CD4-positive, alpha-beta memory T cell (primary cell): ENCODE data around the gene CEBPZ. TPM values are rescaled to one million over a fixed set of nuclear protein-coding genes. Genes with fewer than 3 reads are reported as not detected.
A peak's percentile ranks its signal among the peaks of the same experiment; 100 is the strongest.
"Not testable (repeated sequence)": the region's sequence is repeated elsewhere in the genome, so short reads cannot be mapped to it uniquely, and the experiment has no call there.

Source experiments
- CTCF ChIA-PET: fragments of 350-600 bp; sonication (Branson Sonifier 250); formaldehyde crosslinking; loops from one replicate; lab custom pipeline; 2021; ENCODE audit warnings: inconsistent platforms; ENCODE audit not compliant: partially characterized antibody; lab: Charles Lee
- POLR2A ChIA-PET: fragments of 350-600 bp; sonication (Branson Sonifier 250); formaldehyde crosslinking; loops from one replicate; lab custom pipeline; 2021; ENCODE audit not compliant: partially characterized antibody; lab: Charles Lee
- DNase-seq, 5 donors: peaks; one replicate each; pipeline versions ENCODE4 v3.0.0 to v3.0.0-alpha.2; 2020 to 2022; ENCODE audit warnings: mixed read lengths in 1 of 5
- H3K27ac ChIP-seq: one replicate; pipeline ENCODE4 v1.7.0; 2013; ENCODE audit warnings: low read depth, low read length
- H3K27me3 ChIP-seq: 2 replicates; pipeline ENCODE4 v1.7.0; 2013; ENCODE audit warnings: mild to moderate bottlenecking, low read length, moderate library complexity; ENCODE audit not compliant: insufficient read depth
- H3K36me3 ChIP-seq: 2 replicates; pipeline ENCODE4 v1.7.0; 2013; ENCODE audit warnings: mild to moderate bottlenecking, low read length, moderate library complexity; ENCODE audit not compliant: insufficient read depth
- H3K4me1 ChIP-seq: 2 replicates; pipeline ENCODE4 v1.7.0; 2013; ENCODE audit warnings: mild to moderate bottlenecking, low read length, moderate library complexity; ENCODE audit not compliant: insufficient read depth
- H3K4me3 ChIP-seq, 2 donors: one replicate each; pipeline ENCODE4 v1.7.0; 2013; ENCODE audit warnings: low read length in 2 of 2, mild to moderate bottlenecking in 1 of 2
- H3K9me3 ChIP-seq, 2 donors: one replicate each; pipeline ENCODE4 v1.7.0; 2013; ENCODE audit warnings: low read length in 2 of 2, control low read depth in 1 of 2; ENCODE audit not compliant: control insufficient read depth in 1 of 2
- H3K27ac Mint-ChIP-seq, 7 donors: one replicate each; pipeline ENCODE4 v1.8.0; 2020 to 2021; ENCODE audit warnings: mixed read lengths in 7 of 7, mild to moderate bottlenecking in 6 of 7, inconsistent platforms in 3 of 7, moderate library complexity in 3 of 7
- H3K27me3 Mint-ChIP-seq, 2 donors: one replicate each; pipeline ENCODE4 v1.8.0; 2020 to 2021; ENCODE audit warnings: mixed read lengths in 2 of 2
- H3K36me3 Mint-ChIP-seq, 2 donors: one replicate each; pipeline ENCODE4 v1.8.0; 2020 to 2021; ENCODE audit warnings: mixed read lengths in 2 of 2, inconsistent platforms in 1 of 2, mild to moderate bottlenecking in 1 of 2
- H3K4me1 Mint-ChIP-seq, 4 donors: one replicate each; pipeline ENCODE4 v1.8.0; 2020 to 2021; ENCODE audit warnings: mixed read lengths in 4 of 4, mild to moderate bottlenecking in 1 of 4
- H3K4me3 Mint-ChIP-seq, 8 donors: one replicate each; pipeline ENCODE4 v1.8.0; 2020 to 2021; ENCODE audit warnings: mixed read lengths in 8 of 8, mild to moderate bottlenecking in 7 of 8, moderate library complexity in 6 of 8, inconsistent platforms in 3 of 8
- H3K9me3 Mint-ChIP-seq, 8 donors: one replicate each; pipeline ENCODE4 v1.8.0; 2020 to 2021; ENCODE audit warnings: mixed read lengths in 8 of 8, mild to moderate bottlenecking in 5 of 8, inconsistent platforms in 3 of 8, moderate library complexity in 1 of 8
- intact Hi-C: fragments of 100-400 bp; cut with micrococcal nuclease; formaldehyde crosslinking; loops from one replicate; pipeline ENCODE4 v1.15.1; 2023
- polyA plus RNA-seq, 2 donors: library from polyadenylated mRNA; unstranded; fragments of 300-500 nt; fragmentation: Illumina TruSeq; gene quantifications; one replicate each; pipeline ENCODE4 v1.2.3, GENCODE V29; 2021
- total RNA-seq, 2 experiments: library from RNA; stranded (reverse); gene quantifications; one replicate each; pipeline ENCODE4 v1.2.3, GENCODE V29; 2021

The CEBPZ gene
- total and polyA plus RNA-seq, 4 experiments from 2014 or later = 28.3 to 70.9 (median 56.0) TPM

- Histone ChIP-seq H3K4me1 (peaks cover 35% of the 10 kb centered on the region), H3K9me3 (no peaks in the 10 kb centered on the region), H3K4me3 (no peak overlapping the region), H3K36me3 (peaks cover 43% of the 10 kb centered on the region), H3K27ac (no peak overlapping the region), H3K27me3 (no peaks in the 10 kb centered on the region)
- Mint-ChIP-seq H3K36me3 (peaks cover 36 to 73% of the 10 kb centered on the region in 2 donors), H3K27ac (peak overlapping the region in 1 of 7 donors; percentile 59), H3K9me3 (no peaks in the 10 kb centered on the region), H3K4me1 (peaks cover 36 to 59% (median 48%) of the 10 kb centered on the region in 4 donors), H3K27me3 (no peaks in the 10 kb centered on the region), H3K4me3 (no peak overlapping the region)
- intact Hi-C loops = no loop called here
- POLR2A ChIA-PET = interaction anchor here (1.3 kb wide), 1 partner anchor 9 kb away, joined by 5 read pairs; no protein-coding TSS in a partner anchor
- CTCF ChIA-PET = no interaction called here
- DNase-seq = no peak
These were observed 7.3 kb downstream of the CEBPZ start for GRCh38 chr2:37224063-37224462.

GRCh38 chr2:37223131-37223530 is 8.3 kb downstream of the CEBPZ start:
- H3K27me3 ChIP-seq = no peaks in the 10 kb centered on the region
- peak overlapping the region in 2 of 7 donors; percentile 47 to 57 for H3K27ac Mint-ChIP-seq
- peaks cover 39 to 74% of the 10 kb centered on the region in 2 donors for H3K36me3 Mint-ChIP-seq
- no peak for DNase-seq
- H3K27ac ChIP-seq = no peak overlapping the region
- peaks cover 35 to 59% (median 45%) of the 10 kb centered on the region in 4 donors for H3K4me1 Mint-ChIP-seq
- peaks cover 48% of the 10 kb centered on the region for H3K36me3 ChIP-seq
- intact Hi-C loops = no loop called here
- no peaks in the 10 kb centered on the region for H3K27me3 Mint-ChIP-seq
- peaks cover 31% of the 10 kb centered on the region for H3K4me1 ChIP-seq
- H3K9me3 Mint-ChIP-seq = no peaks in the 10 kb centered on the region
- no peaks in the 10 kb centered on the region for H3K9me3 ChIP-seq
- ChIA-PET POLR2A (interaction anchor here (1.1 to 1.3 kb wide), 2 partner anchors 9 to 10 kb away, joined by 3 to 5 read pairs; partner anchors contain the start of genes CEBPZ and NDUFAF7), CTCF (no interaction called here)
- peak overlapping the region in 1 of 8 donors; percentile 9 for H3K4me3 Mint-ChIP-seq
- no peak overlapping the region for H3K4me3 ChIP-seq

GRCh38 chr2:37219046-37219445 is 12.3 kb downstream of the CEBPZ start:
- H3K27ac Mint-ChIP-seq = no peak overlapping the region
- H3K4me3 Mint-ChIP-seq = no peak overlapping the region
- H3K9me3 ChIP-seq = no peaks in the 10 kb centered on the region
- H3K4me1 ChIP-seq = peaks cover 6% of the 10 kb centered on the region
- no peaks in the 10 kb centered on the region for H3K9me3 Mint-ChIP-seq
- H3K27me3 Mint-ChIP-seq = no peaks in the 10 kb centered on the region
- ChIA-PET POLR2A (no interaction called here), CTCF (interaction anchor here (1.4 to 1.5 kb wide), 2 partner anchors 9 to 13 kb away, joined by 3 read pairs; partner anchors contain the start of genes CEBPZ and NDUFAF7)
- H3K4me3 ChIP-seq = no peak overlapping the region
- peaks cover 37 to 69% of the 10 kb centered on the region in 2 donors for H3K36me3 Mint-ChIP-seq
- H3K27me3 ChIP-seq = no peaks in the 10 kb centered on the region
- H3K4me1 Mint-ChIP-seq = peaks cover 11 to 24% (median 19%) of the 10 kb centered on the region in 4 donors
- intact Hi-C loops = no loop called here
- no peak overlapping the region for H3K27ac ChIP-seq
- DNase-seq = no peak
- H3K36me3 ChIP-seq = peaks cover 49% of the 10 kb centered on the region

- DNase-seq = no peak
- Mint-ChIP-seq H3K4me3 (no peak overlapping the region), H3K27me3 (no peaks in the 10 kb centered on the region), H3K27ac (no peak overlapping the region), H3K4me1 (peaks cover 0 to 2% (median 0%) of the 10 kb centered on the region in 4 donors), H3K36me3 (peaks cover 44 to 69% of the 10 kb centered on the region in 2 donors), H3K9me3 (peaks cover 0 to 5% (median 0%) of the 10 kb centered on the region in 8 donors)
- POLR2A ChIA-PET = interaction anchor here (0.5 kb wide), 1 partner anchor 44 kb away, joined by 3 read pairs; no protein-coding TSS in a partner anchor
- peaks cover 52% of the 10 kb centered on the region for H3K36me3 ChIP-seq
- no peak overlapping the region for H3K4me3 ChIP-seq
- intact Hi-C loops = no loop called here
- no peaks in the 10 kb centered on the region for H3K4me1 ChIP-seq
- no peaks in the 10 kb centered on the region for H3K9me3 ChIP-seq
- H3K27ac ChIP-seq = no peak overlapping the region
- CTCF ChIA-PET = no interaction called here
- H3K27me3 ChIP-seq = no peaks in the 10 kb centered on the region
These were observed 16.1 kb downstream of the CEBPZ start for GRCh38 chr2:37215250-37215649.

- H3K27ac ChIP-seq = no peak overlapping the region
- H3K36me3 ChIP-seq = peaks cover 54% of the 10 kb centered on the region
- ChIA-PET CTCF (interaction anchor here (1.6 kb wide), 1 partner anchor 43 kb away, joined by 6 read pairs; no protein-coding TSS in a partner anchor), POLR2A (interaction anchor here (0.7 to 1.3 kb wide), 3 partner anchors 15 to 32 kb away, joined by 3 to 4 read pairs (median 3); partner anchors contain the start of genes CEBPZ and NDUFAF7)
- H3K4me1 Mint-ChIP-seq = peaks cover 4 to 21% (median 16%) of the 10 kb centered on the region in 4 donors
- peak overlapping the region in 1 of 7 donors; percentile 39 for H3K27ac Mint-ChIP-seq
- H3K9me3 ChIP-seq = peaks cover 0 to 3% of the 10 kb centered on the region in 2 donors
- peaks cover 11 to 38% (median 28%) of the 10 kb centered on the region in 8 donors for H3K9me3 Mint-ChIP-seq
- H3K4me3 Mint-ChIP-seq = no peak overlapping the region
- no peaks in the 10 kb centered on the region for H3K27me3 ChIP-seq
- DNase-seq = no peak
- intact Hi-C loops = no loop called here
- H3K36me3 Mint-ChIP-seq = peaks cover 74 to 84% of the 10 kb centered on the region in 2 donors
- H3K27me3 Mint-ChIP-seq = no peaks in the 10 kb centered on the region
- no peak overlapping the region for H3K4me3 ChIP-seq
- H3K4me1 ChIP-seq = no peaks in the 10 kb centered on the region
These were observed 19.5 kb downstream of the CEBPZ start for GRCh38 chr2:37211939-37212338.

- H3K27ac ChIP-seq = no peak overlapping the region
- Mint-ChIP-seq H3K27ac (peak overlapping the region in 1 of 7 donors; percentile 39), H3K27me3 (no peaks in the 10 kb centered on the region), H3K36me3 (peaks cover 77 to 85% of the 10 kb centered on the region in 2 donors), H3K9me3 (peaks cover 15 to 44% (median 32%) of the 10 kb centered on the region in 8 donors), H3K4me1 (peaks cover 8 to 22% (median 18%) of the 10 kb centered on the region in 4 donors), H3K4me3 (no peak overlapping the region)
- peaks cover 0 to 3% of the 10 kb centered on the region in 2 donors for H3K9me3 ChIP-seq
- POLR2A ChIA-PET = interaction anchor here (0.7 to 1.3 kb wide), 3 partner anchors 14 to 32 kb away, joined by 3 to 4 read pairs (median 3); partner anchors contain the start of genes CEBPZ and NDUFAF7
- no peak for DNase-seq
- CTCF ChIA-PET = interaction anchor here (1.6 kb wide), 1 partner anchor 43 kb away, joined by 6 read pairs; no protein-coding TSS in a partner anchor
- peaks cover 56% of the 10 kb centered on the region for H3K36me3 ChIP-seq
- intact Hi-C loops = no loop called here
- H3K4me3 ChIP-seq = no peak overlapping the region
- no peaks in the 10 kb centered on the region for H3K4me1 ChIP-seq
- H3K27me3 ChIP-seq = no peaks in the 10 kb centered on the region
These were observed 20.2 kb downstream of the CEBPZ start for GRCh38 chr2:37211212-37211611.

- H3K27ac ChIP-seq, DNase-seq, H3K27me3 ChIP-seq, intact Hi-C loops, H3K4me1 ChIP-seq, H3K4me3 ChIP-seq, POLR2A ChIA-PET, H3K9me3 ChIP-seq, CTCF ChIA-PET, H3K27ac Mint-ChIP-seq, H3K27me3 Mint-ChIP-seq: not testable (repeated sequence)
- H3K4me1 Mint-ChIP-seq = peaks cover 13 to 27% (median 19%) of the 10 kb centered on the region in 4 donors
- H3K36me3 ChIP-seq = peaks cover 65% of the 10 kb centered on the region
- peaks cover 93 to 94% of the 10 kb centered on the region in 2 donors for H3K36me3 Mint-ChIP-seq
- H3K9me3 Mint-ChIP-seq = peaks cover 15 to 46% (median 37%) of the 10 kb centered on the region in 8 donors
- H3K4me3 Mint-ChIP-seq = peak overlapping the region in 2 of 8 donors; percentile 1 to 15
These were observed 24.6 kb downstream of the CEBPZ start for GRCh38 chr2:37206760-37207159.
